Measurements from ENCODE around the gene INAFM2.

The INAFM2 gene

DNA sequence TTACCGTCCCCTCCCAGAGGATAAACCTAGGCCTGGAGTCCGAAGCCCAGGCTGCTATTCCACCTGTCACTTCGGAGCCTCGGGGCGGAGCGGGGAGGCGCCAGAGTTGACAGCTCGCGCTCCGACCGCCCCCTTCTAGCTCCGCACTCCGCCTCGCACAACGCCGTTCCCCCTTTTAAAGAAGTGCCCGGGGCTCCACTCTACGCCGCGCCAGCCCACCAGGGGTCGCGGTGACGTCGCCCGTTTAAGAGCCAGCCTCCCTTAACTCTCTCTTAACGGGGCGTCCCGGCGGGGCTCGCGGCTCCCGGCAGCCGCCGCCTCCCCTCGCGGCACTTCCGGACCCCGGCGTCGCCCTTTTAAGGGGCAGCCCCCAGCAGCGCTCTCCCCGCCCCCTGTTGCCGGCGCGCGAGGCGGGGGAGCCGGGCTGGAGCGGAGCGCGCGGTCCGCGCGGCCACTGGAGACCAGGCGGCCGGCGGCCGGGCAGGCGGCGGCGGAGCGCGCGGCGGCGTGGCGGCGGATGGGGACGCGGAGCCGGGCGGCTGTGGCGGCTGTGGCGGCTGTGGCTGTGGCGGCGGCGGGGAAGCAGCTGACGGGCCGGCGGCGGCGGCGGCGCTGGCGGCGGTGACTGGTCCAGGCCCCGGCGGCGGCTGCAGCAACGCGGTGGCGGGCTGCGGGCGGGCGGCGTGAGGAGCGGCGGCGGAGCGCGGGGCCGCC is at the start of gene INAFM2:
Gene INAFM2 (plus strand): TSS at position 454 of the 714 bp plus-strand sequence. CDS start 364 bp downstream, outside the sequence.
- DNase-seq, result peak; percentile 83

DNA sequence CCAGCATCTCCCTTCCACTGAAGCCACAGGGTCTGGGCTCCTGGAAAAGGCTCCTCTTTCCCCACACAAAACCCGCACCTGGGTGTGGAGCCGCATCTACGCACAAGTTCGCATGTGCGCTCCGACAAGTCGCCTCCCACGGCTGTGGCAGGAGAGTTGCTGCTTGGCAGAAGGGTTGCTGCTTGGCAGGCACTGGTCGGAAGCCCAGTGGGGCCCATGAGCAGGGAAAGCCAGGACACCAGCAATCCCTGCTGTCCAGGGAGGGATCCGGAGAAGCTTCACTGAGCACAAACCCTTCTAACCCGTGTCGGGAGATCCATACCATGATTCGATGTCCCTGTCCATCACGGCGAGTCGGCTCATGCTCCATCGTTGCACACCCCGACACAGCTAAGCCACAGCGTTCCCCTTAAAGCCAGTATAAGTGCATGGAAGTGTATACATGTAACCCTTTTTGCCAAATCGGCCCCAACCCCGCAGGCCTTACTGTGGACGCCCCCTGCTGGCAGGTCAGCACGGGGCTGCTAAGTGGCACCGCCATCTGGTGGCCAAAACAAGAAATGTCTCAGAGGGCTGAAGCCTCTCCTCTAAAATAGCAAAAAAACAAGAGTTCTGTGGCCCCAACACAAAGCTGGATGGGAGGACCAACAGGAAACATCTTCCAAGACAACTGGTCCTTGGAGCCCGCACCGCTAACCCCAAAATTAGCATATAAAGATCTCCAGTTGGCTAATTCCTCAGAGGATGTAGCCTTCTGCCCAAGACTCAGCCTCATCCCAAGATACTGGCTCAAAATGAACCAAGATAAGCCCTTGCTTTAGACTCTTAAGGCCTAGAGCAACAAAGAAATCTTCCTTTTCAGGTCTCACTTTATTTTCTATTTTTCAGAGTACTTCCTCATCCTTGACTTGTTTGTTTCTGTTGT is 48.9 kb upstream of the INAFM2 start:
- DNase-seq, result peak; percentile 88

DNA sequence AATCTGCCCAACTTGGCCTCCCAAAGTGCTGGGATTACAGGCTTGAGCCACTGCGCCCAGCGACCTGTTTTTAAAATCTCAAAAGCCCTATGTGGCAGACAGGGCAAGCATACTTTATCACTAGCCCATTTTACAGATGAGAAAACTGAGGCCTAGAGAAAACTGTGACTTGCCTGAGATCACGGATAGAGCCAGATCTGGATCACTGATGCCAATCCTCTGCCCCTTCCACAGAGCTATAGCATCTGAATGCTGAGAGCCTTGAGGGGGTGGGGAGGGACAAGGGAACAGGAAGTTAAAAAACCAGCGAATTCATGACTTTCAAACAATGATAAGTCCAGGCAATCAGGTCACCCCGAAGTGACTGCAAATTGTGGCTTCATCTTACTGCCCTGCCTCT is 48.0 kb upstream of the INAFM2 start:
- DNase-seq, result no peak

DNA sequence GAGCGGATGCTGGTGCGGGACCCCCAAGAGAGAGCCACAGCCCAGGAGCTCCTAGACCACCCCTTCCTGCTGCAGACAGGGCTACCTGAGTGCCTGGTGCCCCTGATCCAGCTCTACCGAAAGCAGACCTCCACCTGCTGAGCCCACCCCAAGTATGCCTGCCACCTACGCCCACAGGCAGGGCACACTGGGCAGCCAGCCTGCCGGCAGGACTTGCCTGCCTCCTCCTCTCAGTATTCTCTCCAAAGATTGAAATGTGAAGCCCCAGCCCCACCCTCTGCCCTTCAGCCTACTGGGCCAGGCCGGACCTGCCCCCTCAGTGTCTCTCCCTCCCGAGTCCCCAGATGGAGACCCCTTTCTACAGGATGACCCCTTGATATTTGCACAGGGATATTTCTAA is 47.5 kb upstream of the INAFM2 start:
- DNase-seq, result no peak

- DNase-seq, result no peak
Observed at GRCh38 chr15:40276927-40277326, 46.6 kb upstream of the INAFM2 start.

GRCh38 chr15:40277471-40277870 is 46.0 kb upstream of the INAFM2 start:
- no peak for DNase-seq

DNA sequence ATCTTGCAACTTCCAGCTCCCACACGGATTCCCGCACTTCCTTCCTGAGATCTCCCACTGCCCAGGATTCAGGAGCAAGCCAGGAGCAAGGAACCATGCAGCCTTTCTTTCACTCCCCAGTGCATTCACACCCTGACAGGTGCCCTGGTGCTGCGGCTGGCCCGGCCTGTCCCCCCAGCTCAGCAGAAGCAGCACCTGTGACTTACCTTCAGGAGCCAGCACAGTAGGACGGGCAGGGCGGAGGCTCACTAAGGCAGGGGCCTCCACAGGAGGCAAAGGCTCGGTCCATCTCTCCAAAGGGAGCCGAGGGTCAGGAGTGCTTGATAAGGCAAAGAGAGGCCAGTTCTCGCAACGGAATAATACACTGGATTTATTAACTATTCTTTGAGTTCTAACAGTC is 45.5 kb upstream of the INAFM2 start:
- DNase-seq, result no peak

DNA sequence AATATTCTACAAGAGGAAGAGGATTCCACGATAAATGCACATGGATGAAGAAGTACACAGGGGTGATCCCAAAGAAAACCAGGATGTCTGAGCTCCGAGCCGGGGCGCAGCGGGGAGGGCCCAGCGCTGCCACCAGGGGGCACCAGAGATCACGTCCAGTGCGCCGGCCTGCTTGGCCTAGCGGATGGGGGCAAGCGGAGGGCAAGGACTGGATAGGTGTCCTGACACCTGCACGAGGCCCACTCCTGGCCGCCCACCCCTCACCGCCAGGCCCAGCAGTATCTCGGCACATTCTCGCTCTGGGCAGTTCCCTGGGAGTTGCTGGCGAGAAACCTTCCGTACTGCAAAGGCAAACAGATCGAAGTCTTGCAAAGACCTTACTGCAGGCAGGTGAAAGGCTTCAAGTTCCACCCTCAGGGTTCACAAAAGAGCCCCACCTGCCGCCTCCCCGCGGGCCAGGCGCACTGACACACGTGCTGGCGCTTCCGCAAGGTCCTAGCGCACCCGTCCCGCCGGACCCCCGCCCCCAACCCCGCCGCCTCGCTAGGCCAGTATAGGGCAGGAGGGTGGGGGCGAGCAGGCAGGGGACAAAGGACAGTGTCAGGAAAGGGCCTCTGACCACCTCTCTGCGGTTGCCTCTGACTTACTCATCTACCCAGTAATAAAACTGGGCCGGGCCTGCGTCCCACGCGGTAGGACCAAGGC is 43.9 kb upstream of the INAFM2 start:
- DNase-seq, result peak; percentile 71

DNA sequence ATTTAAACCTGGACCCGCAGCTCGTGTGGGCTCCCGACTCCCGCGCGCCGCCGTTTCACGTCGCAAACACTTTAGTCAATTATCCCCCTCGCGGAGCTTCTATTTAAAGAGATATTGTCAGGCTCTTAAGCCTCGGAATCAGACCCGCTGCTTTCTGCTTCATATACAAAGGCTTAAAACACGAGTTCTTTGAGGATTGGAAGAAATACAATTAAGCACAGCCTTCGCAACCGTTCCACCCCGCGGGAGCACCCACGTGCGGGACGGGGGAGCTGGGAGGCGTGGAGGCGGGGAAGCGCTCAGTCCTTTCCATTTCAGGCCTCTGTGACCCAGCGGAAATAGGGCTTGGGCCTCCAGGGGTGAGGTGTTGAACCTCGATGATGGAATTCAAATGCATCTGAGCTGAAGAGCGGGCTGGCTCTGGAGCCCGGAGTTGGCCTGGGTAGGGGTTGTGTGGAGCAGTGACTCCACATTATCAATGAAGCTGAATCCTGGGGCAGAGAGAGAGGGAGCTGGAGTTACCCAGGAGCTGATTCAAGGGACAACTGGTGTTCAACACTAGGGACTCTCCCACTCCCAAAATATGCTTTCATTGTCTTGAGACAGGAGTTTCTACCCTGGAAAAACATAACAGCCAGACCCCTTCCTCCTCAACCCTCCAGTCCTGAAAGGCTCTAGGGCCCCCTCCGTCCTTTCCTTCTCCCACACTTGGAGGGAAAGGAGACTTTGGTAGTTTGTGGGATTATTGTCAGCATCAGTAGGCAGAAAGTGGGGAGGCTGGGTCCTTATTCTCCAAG is 43.0 kb upstream of the INAFM2 start:
- DNase-seq, result no peak

DNA sequence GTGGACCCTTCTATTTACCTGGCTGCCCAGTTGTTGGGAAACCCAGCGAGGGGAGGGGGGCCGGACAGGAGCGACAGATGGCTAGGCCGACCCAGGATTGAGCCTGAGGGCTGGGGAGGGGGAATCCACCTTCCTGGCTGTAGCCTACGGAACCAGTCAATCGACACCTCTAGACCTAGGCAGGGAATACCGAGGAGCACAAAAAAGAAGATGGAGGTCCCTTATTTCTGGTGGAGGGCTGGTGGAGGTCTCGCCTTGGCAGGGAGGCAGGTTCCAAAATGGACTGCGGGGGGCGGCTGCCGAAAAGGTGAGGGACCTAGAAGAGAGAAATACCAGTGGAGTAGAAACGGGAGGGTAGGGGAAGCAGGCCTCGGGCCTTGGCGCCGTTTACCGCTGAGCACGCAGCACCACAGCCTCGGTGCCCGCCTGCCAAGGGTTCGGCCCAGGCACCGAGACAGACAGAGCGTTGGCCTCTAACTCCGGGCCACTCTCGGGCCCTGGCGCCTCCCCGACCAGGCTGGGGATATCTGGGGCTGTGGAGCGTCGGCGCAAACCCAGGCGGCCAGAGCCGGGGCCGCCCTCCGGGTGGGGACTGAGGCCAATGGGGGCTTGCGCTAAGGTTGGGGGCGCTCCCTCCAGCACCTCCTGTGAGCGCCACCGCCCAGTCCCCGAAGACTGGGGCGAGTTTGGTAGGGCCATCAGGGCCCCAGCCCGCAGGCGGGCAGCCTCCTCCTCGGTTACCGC is 42.3 kb upstream of the INAFM2 start:
- no peak for DNase-seq

DNA sequence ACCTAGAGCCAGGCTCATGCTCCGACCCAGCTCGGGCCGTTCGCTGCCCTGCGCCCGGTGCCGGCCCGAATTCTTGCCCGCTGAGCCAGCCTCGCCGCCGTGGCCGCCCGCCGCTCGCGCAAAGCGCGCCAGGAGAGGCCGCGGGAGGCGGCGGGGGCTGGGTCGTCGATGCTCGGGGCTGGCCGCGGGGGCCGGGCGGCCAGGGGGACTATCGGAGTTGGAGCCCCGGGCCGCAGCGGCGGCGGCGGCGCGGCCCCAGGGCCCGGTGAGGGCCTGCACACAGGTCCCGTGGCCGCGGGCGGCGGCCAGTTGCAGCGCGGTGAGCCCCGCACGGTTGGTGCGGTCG is 41.7 kb upstream of the INAFM2 start:
- DNase-seq, result no peak

DNA sequence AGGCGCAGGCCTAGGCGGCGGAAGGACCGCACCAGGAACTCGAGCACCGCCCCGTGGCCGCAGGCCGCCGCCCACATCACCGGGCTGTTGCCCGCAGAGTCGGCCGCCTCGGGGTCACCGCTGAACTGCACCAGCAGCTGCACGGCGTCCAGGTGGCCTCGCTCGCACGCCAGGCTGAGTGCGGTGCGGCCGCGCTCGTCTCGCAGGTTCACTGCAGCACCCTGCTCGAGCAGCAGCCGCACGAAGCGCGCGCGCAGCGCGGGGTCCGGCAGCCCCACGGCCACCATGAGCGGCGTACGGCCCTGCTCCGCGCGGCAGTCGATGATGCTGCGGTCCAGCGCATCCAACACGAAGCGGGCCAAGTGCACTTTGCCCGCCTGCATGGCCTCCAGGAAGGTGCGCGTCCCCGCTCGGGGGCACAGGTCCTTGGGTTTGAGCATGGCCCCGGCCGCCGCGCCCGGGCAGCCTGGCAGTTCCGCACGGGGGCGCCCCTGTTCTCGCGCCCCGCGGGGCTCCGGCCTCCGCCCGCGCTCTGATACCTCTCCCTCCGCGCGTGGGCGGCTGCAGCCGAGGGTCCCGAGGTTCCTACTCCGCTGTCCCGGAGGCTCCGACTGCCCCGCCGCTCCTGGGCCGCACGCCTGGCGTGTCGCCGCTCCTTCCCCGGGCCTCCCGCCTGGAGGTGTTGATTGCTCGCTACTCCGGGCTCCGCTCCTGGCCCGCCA is 41.2 kb upstream of the INAFM2 start:
- peak; percentile 46 for DNase-seq

DNA sequence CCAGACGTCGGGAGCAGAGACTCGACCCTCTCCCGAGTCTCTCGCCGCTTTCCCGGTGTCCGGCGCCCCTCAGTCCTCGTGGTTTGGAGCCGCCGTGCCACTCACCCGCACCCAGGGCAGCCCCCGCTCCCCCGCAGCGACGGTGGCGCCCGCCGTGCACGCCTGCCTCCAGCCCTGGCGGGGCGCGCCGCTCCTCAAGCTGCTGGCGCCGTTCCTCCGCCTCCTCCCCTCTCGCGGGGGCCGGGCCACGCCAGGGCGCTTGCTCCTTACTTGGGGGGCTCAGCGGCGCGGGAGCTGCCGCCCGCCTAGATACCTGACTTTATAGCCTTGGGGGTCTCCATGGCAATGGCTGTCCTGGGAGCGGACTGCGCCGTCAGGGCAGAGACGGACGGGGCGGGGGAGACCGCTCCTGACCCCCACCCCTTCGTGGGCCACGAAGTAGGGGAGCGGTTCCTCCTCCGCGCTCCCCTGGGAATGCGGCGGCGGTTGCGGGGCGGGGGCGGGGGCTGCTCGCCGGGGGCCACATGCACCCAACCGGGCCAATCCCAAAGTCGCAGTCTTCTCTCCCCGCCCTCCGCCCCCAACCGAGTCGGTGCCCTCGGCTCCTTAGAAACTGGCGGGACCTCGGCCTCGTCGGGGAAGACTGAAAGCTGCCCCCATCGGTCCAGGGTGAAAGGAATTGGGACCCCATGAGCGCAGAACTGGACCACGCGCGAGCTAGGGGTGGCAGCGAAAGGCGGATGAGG is 40.5 kb upstream of the INAFM2 start, which contains the start of gene ANKRD63:
Gene ANKRD63 (minus strand): TSS at position 196 of the 746 bp plus-strand sequence. CDS start 478 bp downstream, outside the sequence.
- peak; percentile 38 for DNase-seq

DNA sequence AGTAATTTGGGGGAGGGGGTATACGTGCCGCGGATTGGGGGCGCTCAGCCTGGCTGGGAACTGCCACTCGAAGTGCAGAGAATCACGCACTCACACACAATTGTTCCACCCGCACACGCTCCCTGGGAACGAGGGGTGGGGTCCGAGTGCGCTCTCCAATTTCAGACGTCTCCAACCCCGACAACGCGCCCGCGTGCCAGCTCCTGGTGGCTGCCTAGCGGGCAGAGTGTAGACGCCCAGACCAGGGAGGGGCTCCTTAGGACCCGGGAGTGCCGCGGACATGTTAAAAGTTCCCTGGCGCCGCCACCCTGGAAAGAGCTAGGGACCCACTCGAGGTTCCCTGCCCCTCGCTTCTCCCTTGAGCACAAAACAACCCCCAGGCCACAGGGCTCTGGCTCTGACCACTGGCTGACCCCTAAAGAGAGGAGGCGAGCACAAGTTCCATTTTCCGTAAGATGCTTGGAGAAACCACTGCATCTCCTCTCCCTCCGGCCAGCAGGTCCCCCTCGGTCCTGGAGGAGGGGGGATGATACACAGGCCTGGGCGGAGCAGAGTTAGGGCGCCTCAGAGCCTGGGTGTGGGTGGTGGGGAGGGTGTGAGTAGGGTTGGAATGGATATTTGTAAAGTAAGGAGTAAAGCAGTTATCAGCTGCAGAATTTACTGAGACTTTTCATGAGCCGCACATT is 39.7 kb upstream of the INAFM2 start:
- DNase-seq, result no peak

DNA sequence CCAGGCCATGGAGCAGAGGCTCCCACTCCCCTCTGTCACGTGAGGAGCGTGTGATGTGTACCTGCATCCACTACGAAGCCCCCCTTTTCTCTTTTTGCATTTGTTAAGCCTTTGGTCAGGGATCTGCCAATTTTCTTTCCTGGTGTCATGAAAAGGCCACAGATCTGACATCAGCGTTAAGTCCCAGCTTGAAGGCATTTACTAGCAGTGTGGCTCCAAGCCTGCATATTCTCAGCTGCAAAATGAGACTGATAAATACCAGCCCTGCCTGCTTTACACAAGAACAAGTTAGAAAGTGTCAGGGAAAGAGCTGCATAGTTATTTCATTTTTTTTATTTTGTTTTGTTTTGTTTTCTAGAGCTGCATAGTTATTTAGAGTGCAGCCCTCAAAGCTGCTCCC is 38.3 kb upstream of the INAFM2 start:
- no peak for DNase-seq

- no peak for DNase-seq
Observed at GRCh38 chr15:40285554-40286011, 37.9 kb upstream of the INAFM2 start.

DNA sequence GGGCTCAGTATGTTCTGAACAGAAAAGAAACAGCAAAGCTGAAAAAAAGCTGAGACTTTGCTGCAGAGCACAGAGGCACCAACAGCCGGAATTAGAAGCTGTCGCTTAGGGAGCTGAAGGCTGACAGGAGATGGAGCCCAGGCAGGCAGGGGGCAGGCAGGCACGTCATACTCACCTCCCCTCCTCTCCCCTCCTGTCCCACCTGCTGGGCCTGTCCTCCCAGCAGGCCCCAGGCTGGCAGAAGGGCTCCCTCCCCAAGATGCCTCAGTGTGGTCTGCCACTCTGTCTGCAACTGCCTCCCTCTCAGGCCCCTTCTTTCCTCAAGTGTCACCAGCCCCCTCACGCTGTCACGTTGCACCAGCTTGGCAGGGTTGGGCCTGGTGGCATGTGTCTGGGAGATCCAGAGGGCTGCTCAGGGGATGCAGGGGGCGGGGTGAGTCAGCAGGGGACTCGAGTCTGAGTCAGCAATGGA is 37.4 kb upstream of the INAFM2 start:
- DNase-seq, result no peak

DNA sequence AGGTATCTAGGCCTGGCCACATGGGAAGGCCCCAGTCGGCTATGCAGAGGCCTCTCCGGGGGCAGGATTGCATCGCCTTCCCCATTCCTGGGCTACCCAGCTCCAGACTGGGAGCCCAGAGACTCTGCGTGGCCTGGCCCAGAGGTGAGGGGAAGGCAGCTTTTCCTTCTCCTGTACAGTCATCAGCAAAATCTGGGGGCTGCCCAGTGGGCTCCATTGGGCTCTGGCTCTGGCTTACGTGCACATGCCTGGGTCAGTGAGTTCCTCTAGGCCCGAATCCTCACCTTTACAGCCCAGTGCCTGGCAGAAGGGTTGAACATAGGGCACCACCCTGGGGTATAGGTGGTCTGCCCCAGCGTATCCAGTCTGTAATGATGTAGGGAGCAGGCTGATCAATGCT is 36.7 kb upstream of the INAFM2 start:
- no peak for DNase-seq

GRCh38 chr15:40287505-40287904 is 36.0 kb upstream of the INAFM2 start:
- no peak for DNase-seq

- no peak for DNase-seq
Observed at GRCh38 chr15:40287968-40288367, 35.5 kb upstream of the INAFM2 start.
